Activated CD8-positive, alpha-beta memory T cell treated with anti-CD3 and anti-CD28 coated beads for 48 hours (primary cell): ENCODE measurements around the gene FLT3LG.

ENCODE experiments used
- DNase-seq, 3 experiments: peaks; one replicate each; pipeline ENCODE4 v3.0.0-alpha.2; 2020; ENCODE audit warnings: low read depth in 2 of 3, low spot score in 2 of 3

Gene FLT3LG

GRCh38 chr19:49473868-49474541 is at the start of gene FLT3LG:
TSS of gene FLT3LG (plus strand) at chr19:49474215. CDS start at chr19:49474640, 425 bp downstream.
- peak; percentile 79 to 83 (median 82) for DNase-seq

- DNase-seq = no peak
These were observed 48.8 kb upstream of the FLT3LG start, which contains the start of gene GFY for GRCh38 chr19:49425178-49425577. TSS of gene GFY (plus strand) at chr19:49425388. CDS start at chr19:49426431, 1,043 bp downstream.

- no peak for DNase-seq
These were observed 48.0 kb upstream of the FLT3LG start for GRCh38 chr19:49425922-49426592.

DNA sequence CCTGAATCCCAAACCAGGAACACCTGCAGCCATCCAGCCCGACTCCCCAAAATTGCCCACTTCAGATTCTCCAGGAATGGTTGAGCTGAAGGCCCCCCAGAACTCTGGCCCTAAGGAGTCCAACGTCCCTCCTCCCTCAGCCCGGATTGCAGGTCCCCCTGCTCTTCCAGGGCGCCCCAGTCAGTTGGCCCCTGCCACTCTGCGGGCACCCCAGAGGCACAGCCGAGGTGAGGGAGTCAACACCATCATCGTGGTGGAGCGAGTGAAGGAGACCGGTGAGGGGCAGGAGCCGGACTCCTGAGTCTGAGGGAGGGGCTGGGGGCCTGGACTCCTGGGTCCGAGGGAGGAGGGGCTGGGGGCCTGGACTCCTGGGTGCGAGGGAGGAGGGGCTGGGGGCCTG is 46.7 kb upstream of the FLT3LG start:
- no peak for DNase-seq

DNA sequence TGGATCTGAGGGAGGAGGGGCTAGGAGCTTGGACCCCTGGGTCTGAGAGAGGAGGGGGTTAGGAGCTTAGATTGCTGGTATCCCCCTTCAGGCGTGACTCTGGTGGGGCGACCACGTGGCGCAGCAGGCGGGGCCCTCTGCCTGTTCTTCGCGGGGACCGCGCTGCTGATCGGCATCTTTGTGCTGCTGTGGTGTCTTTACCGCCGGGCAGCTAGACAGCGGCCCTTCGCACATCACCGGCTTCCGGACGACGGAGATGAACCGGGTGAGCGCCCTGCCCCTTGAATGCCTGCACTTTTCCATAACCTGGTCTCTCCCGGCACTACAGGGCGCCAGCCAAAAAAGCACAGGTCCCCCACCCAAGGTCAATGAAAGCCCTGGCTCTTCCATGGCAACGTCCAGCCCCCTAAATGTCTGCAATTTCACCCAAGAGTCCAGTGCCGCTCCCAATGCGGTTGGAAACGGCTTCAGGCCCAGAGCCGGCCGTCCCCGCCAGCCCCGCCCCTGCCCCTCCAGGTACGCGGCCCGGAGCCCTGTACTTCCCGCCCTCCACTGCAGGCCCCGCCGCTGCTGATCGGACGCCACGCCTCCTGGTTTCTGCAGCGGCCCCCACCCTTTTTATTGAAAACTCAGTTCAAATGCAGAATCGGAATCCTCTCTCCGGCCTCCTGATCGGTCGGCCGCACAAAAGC is 46.0 kb upstream of the FLT3LG start:
- DNase-seq = no peak

DNA sequence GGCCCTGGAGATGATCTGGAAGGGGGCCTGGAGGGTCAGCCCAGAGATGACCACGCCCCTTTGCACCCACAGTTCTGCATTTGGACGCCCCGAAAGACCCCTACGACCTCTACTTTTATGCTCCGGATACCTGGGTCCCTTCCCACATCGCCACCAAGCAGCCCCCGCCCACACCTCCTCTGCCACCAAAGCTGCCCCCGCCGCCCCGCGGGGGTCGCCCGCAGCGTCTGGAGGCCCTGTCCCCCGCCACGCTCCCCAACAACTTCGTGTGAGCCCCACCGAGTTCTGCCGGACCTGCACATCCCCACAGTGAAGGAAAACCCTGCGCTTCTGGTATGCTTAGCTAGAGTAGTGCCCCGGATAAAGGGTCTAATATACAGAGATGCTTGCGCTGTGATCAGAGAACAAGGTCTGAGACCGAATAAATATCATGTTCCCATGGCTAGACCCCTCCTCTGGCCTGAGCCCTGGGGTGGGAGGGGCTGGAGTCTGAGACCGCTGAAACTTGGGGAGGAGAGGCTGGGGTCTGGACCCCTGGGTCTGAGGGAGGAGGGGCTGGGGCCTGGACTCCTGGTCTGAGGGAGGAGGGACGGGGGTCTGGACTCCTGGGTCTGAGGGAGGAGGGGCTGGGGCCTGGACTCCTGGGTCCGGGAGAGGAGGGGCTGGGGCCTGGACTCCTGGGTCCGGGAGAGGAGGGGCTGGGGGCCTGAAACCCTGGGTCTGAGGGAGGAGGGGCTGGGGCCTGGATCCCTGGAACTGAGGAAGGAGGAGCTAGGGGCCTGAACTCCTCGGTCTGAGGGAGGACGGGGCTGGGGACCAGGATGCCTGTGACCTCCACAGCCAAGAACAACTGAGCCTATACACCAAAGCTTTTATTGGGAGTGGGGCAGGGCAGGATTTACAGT is 45.2 kb upstream of the FLT3LG start:
- no peak for DNase-seq

DNA sequence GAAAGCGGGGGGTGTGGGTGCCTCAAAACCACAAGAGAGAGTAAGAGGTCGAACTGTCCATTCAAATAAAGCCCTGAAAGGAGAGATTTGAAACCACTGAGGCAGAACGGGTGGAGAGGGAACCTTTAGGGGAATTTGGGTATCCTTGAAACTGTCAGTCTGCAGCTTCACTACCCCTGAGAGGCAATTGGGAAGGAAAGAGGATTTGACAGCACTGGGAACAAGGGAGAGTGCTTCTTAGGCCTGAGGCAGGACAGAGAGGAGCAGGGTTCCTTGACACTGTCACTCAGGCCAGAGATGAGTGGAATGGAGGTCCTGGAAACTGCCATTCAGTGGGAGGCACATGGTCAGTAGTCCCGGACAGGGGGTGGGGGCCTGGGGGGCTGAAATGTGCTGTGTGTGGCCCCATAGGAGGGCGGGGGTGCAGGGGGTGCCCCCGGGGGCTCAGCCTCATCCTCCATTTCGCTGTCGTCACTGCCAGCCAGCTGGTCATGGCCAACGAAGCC is 43.8 kb upstream of the FLT3LG start:
- DNase-seq = no peak

- DNase-seq = no peak
These were observed 43.2 kb upstream of the FLT3LG start for GRCh38 chr19:49430678-49431329.

DNA sequence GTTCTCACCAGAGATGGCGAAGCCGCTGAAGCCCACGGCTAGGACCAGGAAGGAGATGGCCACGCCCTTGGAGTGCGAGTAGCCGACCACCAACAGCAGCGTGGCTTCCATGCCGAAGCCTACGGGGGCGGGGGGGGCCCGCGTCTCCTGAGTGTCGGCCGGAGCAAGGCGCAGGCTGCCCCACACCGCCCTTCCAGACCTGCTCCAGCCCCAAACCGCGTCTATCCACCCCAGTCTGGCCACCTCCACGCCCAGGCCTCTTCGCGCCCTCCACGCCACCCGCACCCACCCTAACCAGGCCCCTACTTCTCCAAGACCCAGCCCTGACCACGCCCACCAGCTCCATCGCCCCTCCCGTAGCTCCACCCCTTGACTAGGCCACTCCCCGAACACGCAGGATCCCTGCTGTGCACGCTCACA is 42.7 kb upstream of the FLT3LG start:
- DNase-seq = no peak

DNA sequence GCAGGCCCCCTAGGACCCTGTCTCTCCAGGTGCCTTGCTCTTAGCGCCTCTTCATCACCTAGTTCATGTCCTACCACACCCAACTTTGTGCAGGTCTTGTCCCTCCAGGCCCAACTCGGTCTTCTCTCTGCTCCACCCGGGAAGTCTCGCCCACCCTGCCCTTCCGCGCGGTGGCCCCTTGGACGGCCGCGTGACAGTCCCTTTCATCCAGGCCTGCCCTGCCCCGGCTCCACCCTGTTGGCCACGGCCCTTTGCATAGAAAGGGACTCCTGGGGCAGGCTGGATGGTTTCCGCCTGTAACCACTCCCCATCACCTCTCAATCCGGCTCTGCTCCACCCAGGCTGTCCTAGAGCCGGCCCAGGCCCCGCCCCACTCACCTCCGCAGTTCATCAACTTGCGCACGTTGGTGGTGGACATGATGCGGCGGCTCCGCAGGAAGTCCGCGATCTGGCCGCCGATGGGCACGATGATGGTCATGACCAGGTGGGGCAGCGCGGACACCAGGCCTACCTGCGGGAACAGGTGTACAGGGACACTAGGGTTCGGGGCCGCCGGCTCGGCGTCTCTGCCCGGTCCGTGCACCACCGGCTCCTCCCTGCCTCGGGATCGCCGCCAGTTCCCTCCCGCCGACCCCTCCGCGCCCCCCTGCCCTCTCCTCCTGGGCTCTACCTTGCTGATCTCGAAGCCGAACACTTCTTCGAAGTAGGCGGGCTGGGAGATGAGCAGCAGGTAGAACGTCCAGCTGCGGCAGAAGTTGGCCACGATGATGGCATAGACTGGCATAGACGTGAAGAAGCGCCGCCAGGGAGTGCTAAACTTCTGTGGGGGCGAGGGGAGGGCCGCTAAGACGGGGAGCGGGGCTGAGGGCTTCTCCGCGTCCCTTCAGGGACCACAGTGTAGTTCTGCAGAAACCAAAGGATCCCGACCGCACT is 41.6 kb upstream of the FLT3LG start:
- no peak for DNase-seq

DNA sequence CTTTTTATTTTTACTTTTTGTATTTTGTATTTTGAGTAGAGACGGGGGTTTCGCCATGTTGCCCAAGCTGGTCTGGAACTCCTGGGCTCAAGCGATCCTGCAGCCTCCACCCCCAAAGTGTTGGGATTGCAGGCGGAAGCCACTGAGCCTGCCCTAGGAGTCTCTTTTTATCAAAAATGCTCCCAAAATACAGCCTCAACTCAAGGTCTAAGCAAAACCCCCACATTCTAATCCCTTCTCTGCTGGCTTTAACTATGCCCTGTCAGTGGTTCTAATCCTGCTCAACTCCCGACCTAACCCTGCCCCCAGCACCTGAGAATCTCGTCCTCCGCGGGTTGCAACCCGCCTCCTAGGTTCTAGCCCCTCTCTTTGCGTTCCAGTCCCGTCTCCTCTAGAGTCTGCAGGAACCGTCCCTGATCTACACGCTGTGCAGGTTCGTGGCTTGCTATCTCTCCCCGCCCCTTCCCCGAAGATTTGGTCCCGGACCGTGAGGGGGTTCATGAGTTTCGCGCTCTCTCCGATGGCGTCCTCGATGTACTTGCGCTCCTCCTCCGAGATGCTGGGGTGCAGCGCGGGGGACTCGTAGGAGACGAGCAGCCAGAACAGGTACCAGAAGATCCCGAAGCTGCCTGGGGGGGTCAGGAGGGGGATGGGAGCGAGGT is 40.6 kb upstream of the FLT3LG start:
- DNase-seq = no peak

- DNase-seq = no peak
These were observed 39.0 kb upstream of the FLT3LG start for GRCh38 chr19:49434907-49435583.

DNA sequence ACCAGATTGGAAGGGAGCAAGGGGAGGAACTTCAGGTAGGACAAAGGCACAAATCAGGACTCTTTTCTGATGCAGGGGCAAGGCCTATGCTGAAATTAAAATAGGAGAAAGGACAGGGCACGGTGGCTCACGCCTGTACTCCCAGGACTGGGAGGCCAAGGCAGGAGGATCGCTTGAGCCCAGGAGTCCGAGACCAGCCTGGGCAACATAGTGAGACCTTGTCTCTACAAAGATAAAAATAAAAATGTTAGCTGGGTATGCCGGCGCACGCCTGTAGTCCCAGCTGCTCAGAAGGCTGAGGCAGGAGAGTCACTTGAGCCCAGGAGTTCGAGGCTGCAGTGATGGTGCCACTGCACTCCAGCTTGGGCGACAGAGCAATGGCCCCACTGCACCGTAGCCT is 38.3 kb upstream of the FLT3LG start:
- no peak for DNase-seq

DNA sequence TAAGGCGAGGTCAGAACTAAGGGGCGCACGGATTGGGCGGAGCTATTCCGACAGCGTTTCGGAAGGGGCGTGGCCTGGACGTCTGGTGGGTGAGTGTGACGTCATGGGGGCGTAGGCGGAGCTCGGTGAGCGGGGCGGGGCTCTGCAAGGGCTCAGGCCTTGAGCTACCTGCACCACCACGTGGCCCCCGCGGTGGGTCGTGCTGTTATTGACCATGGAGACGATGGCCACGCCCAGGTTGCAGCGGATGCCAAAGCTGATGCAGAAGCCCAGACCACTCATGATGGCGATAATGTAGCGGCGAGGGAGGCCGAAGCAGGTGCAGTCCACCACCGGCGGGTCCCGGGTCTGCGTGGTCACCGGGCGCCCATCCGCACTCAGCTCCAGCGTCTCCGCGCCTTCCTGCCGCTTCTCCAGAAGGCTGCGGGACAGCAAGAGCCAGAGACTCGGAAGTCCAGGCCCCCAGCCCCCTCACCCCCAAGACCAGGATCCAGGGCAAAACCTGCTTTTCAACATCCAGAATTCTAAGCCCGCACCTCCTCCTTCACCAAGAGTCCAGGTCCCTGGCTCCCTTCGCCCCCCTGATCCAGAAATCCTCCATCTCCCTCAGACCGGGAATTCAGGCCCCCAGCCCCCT is 37.5 kb upstream of the FLT3LG start:
- DNase-seq = no peak

DNA sequence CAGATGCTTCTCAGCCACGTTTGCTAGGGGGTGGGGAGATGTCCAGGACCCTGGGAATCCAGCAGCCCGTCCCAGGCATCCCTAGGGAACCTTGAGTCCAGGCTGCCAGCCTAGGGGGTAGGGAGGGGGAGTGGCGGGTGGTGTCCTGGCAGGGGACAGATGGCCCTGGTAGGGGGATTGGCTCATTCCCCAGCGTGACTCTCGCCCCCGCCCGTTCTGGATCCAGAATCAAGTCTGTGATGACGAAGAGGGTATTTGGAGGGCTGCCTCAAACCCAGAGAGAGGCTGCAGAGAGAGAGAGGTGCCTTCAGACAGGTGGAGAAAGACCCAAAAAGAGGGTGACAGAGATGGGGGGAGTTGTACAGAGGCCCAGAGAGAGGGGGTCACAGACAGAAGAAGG is 36.8 kb upstream of the FLT3LG start:
- no peak for DNase-seq

DNA sequence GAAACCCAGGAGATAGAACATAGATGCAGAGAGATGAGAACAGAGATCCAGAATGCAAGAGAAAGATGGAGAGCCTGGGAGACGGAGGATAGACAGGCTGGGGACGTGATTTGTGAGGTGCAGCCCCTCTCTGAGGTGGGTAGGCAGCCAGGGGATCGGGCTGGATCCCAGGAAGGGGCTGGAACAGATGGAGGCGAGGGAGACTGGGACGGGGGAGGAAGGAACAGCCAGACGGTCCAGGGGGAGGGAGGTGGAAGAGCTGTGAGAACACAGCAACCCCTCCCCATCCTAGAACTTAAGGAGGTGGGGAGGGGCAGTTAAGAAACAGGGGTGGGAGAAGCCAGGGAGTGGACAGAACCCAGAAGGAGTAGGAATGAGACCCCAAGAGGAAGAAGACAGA is 35.8 kb upstream of the FLT3LG start:
- no peak for DNase-seq

DNA sequence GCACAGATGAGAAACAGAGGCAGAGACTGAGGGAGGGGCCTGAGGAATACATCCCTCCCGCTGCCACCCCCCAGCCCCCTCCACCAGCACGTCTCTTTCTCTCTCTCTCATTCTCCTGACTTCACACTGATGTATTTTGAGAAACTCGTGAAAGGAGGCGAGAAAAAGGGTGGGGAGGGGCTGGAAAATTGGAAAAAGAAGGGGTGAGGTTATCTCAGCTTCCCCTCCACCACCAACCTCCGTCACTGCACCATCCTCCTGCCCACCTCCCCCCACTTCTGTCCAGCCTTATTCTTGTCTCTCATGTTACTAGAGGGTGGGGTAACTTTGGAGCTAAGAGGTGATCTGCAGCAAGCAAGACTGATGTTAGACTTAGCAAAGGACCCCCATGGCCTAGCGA is 34.2 kb upstream of the FLT3LG start:
- DNase-seq = no peak
